H9 (cell line): Measurements from ENCODE around the gene CA5A. TPM values are rescaled to one million over a fixed set of nuclear protein-coding genes. Genes with fewer than 3 reads are reported as not detected.

Experiments
- DNase-seq: peaks from one replicate; pipeline ENCODE4 v3.0.0-alpha.2; 2017
- H2AFZ ChIP-seq: one replicate; pipeline ENCODE4 v1.6.1; 2013; ENCODE audit warnings: mild to moderate bottlenecking, low read length, control low read depth, moderate library complexity
- H2AK5ac ChIP-seq: 2 replicates; pipeline ENCODE4 v1.6.1; 2013; ENCODE audit warnings: low read length, control low read depth, mixed read lengths; ENCODE audit not compliant: insufficient read length
- H2BK120ac ChIP-seq: one replicate; pipeline ENCODE4 v1.6.1; 2013; ENCODE audit warnings: low read depth, mild to moderate bottlenecking, low read length, control low read depth, inconsistent platforms; ENCODE audit not compliant: poor library complexity, severe bottlenecking
- H2BK12ac ChIP-seq: 2 replicates; pipeline ENCODE4 v1.6.1; 2013; ENCODE audit warnings: low read length, control low read depth, mixed read lengths, low read depth; ENCODE audit not compliant: insufficient read length
- H2BK15ac ChIP-seq: 2 replicates; pipeline ENCODE4 v1.6.1; 2013; ENCODE audit warnings: low read depth, low read length, control low read depth
- H2BK20ac ChIP-seq: one replicate; pipeline ENCODE4 v1.6.1; 2013; ENCODE audit warnings: low read depth, mild to moderate bottlenecking, low read length, control low read depth, inconsistent platforms; ENCODE audit not compliant: poor library complexity, severe bottlenecking
- H2BK5ac ChIP-seq: 2 replicates; pipeline ENCODE4 v1.6.1; 2013; ENCODE audit warnings: low read length, control low read depth, mixed read lengths; ENCODE audit not compliant: insufficient read length
- H3K14ac ChIP-seq: 2 replicates; pipeline ENCODE4 v1.6.1; 2013; ENCODE audit warnings: low read length, control low read depth; ENCODE audit not compliant: insufficient read depth
- H3K18ac ChIP-seq: 2 replicates; pipeline ENCODE4 v1.6.1; 2013; ENCODE audit warnings: low read depth, mild to moderate bottlenecking, mixed read lengths, low read length, control low read depth; ENCODE audit not compliant: insufficient read length
- H3K23ac ChIP-seq: 2 replicates; pipeline ENCODE4 v1.6.1; 2013; ENCODE audit warnings: low read length, control low read depth, mixed read lengths, low read depth; ENCODE audit not compliant: insufficient read length
- H3K23me2 ChIP-seq: 2 replicates; pipeline ENCODE4 v1.6.1; 2013; ENCODE audit warnings: low read depth, mild to moderate bottlenecking, mixed read lengths, low read length, control low read depth; ENCODE audit not compliant: insufficient read length, poor library complexity, severe bottlenecking
- H3K27ac ChIP-seq: 2 replicates; pipeline ENCODE4 v1.5.1; 2013; ENCODE audit warnings: low read length, control low read depth, mixed read lengths, low read depth; ENCODE audit not compliant: insufficient read length
- H3K27me3 ChIP-seq: 2 replicates; pipeline ENCODE4 v1.6.1; 2013; ENCODE audit warnings: low read length, control low read depth, inconsistent platforms; ENCODE audit not compliant: insufficient read depth
- H3K4ac ChIP-seq: 2 replicates; pipeline ENCODE4 v1.6.1; 2013; ENCODE audit warnings: low read depth, mild to moderate bottlenecking, control low read depth, inconsistent platforms, low read length, moderate library complexity
- H3K4me1 ChIP-seq: 2 replicates; pipeline ENCODE4 v1.6.1; 2013; ENCODE audit warnings: low read length, control low read depth, inconsistent platforms; ENCODE audit not compliant: insufficient read depth
- H3K4me2 ChIP-seq: 2 replicates; pipeline ENCODE4 v1.6.1; 2013; ENCODE audit warnings: low read length, control low read depth, mixed read lengths; ENCODE audit not compliant: insufficient read length, insufficient read depth
- H3K56ac ChIP-seq: 2 replicates; pipeline ENCODE4 v1.6.1; 2013; ENCODE audit warnings: low read depth, mild to moderate bottlenecking, mixed read lengths, low read length, control low read depth; ENCODE audit not compliant: insufficient read length
- H3K79me1 ChIP-seq: 2 replicates; pipeline ENCODE4 v1.6.1; 2013; ENCODE audit warnings: low read depth, mild to moderate bottlenecking, moderate library complexity, low read length, control low read depth, inconsistent platforms; ENCODE audit not compliant: insufficient read depth, poor library complexity, severe bottlenecking
- H3K79me2 ChIP-seq: 2 replicates; pipeline ENCODE4 v1.6.1; 2013; ENCODE audit warnings: low read length, control low read depth, inconsistent platforms; ENCODE audit not compliant: insufficient read depth
- H3K9ac ChIP-seq: 2 replicates; pipeline ENCODE4 v1.6.1; 2013; ENCODE audit warnings: low read length, control low read depth, mixed read lengths; ENCODE audit not compliant: insufficient read length; ENCODE audit errors: extremely low read depth
- H3K9me3 ChIP-seq: one replicate; pipeline ENCODE4 v1.6.1; 2013; ENCODE audit warnings: low read depth, low read length, inconsistent platforms; ENCODE audit not compliant: control insufficient read depth
- H3T11ph ChIP-seq: one replicate; pipeline ENCODE4 v1.6.1; 2013; ENCODE audit warnings: mild to moderate bottlenecking, low read length, control low read depth, inconsistent platforms
- H4K20me1 ChIP-seq: one replicate; pipeline ENCODE4 v1.6.1; 2013; ENCODE audit not compliant: control insufficient read depth, insufficient read length, insufficient read depth
- H4K5ac ChIP-seq: 2 replicates; pipeline ENCODE4 v1.6.1; 2013; ENCODE audit warnings: low read depth, mild to moderate bottlenecking, mixed read lengths, low read length, control low read depth; ENCODE audit not compliant: insufficient read length
- H4K8ac ChIP-seq: replicated peaks from 2 replicates; pipeline ENCODE4 v1.6.1; 2013; ENCODE audit warnings: low read length, control low read depth, mixed read lengths, low read depth; ENCODE audit not compliant: insufficient read length
- H4K91ac ChIP-seq: 2 replicates; pipeline ENCODE4 v1.6.1; 2013; ENCODE audit warnings: low read depth, mild to moderate bottlenecking, moderate library complexity, mixed read lengths, low read length, control low read depth; ENCODE audit not compliant: insufficient read length
- H3K27ac Mint-ChIP-seq, 3 experiments: 2 replicates in 2 of 3; 3 replicates in 1 of 3; pipeline ENCODE4 v1.8.0; 2020 to 2021; ENCODE audit warnings: mixed read lengths in 3 of 3, mild to moderate bottlenecking in 1 of 3, moderate library complexity in 1 of 3
- H3K27me3 Mint-ChIP-seq: 2 replicates; pipeline ENCODE4 v1.8.0; 2021; ENCODE audit warnings: low read depth, mild to moderate bottlenecking, moderate library complexity, mixed read lengths
- H3K36me3 Mint-ChIP-seq, 3 experiments: 2 replicates in 2 of 3; 3 replicates in 1 of 3; pipeline ENCODE4 v1.8.0; 2020 to 2021; ENCODE audit warnings: low read depth in 3 of 3, mixed read lengths in 3 of 3; ENCODE audit not compliant: insufficient read depth in 1 of 3
- H3K4me1 Mint-ChIP-seq, 2 experiments: 2 replicates each; pipeline ENCODE4 v1.8.0; 2020; ENCODE audit warnings: mixed read lengths in 2 of 2
- H3K4me3 Mint-ChIP-seq, 2 experiments: 2 replicates in 1 of 2; 3 replicates in 1 of 2; pipeline ENCODE4 v1.8.0; 2020 to 2021; ENCODE audit warnings: mild to moderate bottlenecking in 2 of 2, mixed read lengths in 2 of 2, moderate library complexity in 1 of 2
- H3K9me3 Mint-ChIP-seq, 2 experiments: 2 replicates in 1 of 2; 3 replicates in 1 of 2; pipeline ENCODE4 v1.8.0; 2020; ENCODE audit warnings: mild to moderate bottlenecking in 2 of 2, mixed read lengths in 2 of 2, moderate library complexity in 1 of 2
- CTCF ChIP-seq: fragments of 200-600 bp; sonication (generic); conservative IDR thresholded peaks from 3 replicates; pipeline ENCODE4 v1.8.0; 2021; ENCODE audit warnings: antibody characterized with exemption, mild to moderate bottlenecking
- WGBS: extraction: QIAGEN DNeasy Blood & Tissue Kit; methylation state at CpG from one replicate; pipeline ENCODE4 v1.1.7; 2013; ENCODE audit warnings: missing lambda C conversion rate, low lambda C conversion rate, mixed read lengths; ENCODE audit not compliant: insufficient read length; ENCODE audit errors: extremely low coverage; 5-methylcytosine and 5-hydroxymethylcytosine counted together
- total RNA-seq: library from RNA; stranded (reverse); gene quantifications from 2 replicates; pipeline ENCODE4 v1.2.1, GENCODE V29; 2021

The CA5A gene
- total RNA-seq, 1 experiment from 2014 or later, result not detected

DNA sequence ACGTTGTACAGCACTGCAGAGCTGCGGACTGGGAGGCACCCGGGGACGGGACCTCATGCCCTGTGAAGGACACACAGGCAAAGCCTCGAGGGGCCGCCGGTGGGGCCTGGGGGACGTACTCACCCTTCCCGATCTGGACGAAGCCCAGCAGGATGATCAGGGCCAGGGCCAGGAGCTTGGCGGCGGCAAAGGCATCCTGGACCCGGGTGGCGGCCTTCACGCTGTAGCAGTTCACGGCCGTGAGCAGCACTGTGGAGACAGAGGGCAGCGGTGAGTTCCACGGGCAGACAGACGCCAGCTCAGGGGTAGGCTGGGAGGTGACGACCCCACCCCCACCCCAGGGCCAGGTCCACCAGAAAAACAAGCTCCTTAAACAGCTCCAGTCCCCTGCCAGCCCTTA is 84.7 kb downstream of the CA5A start:
- Histone ChIP-seq H3K4me2 (no peak overlapping the region), H2BK12ac (no peak overlapping the region), H4K20me1 (peaks cover 2% of the 10 kb centered on the region), H3K4ac (no peak overlapping the region), H2AK5ac (no peak overlapping the region), H4K8ac (no peak overlapping the region), H2AFZ (no peak overlapping the region), H3K9me3 (no peaks in the 10 kb centered on the region), H3K14ac (no peak overlapping the region; the same call in 1 of the 2 replicates), H2BK120ac (no peak overlapping the region), H2BK20ac (no peak overlapping the region), H3K18ac (no peak overlapping the region), H4K5ac (no peak overlapping the region), H3K23me2 (no peaks in the 10 kb centered on the region), H3K79me2 (no peaks in the 10 kb centered on the region; the same call in 1 of the 2 replicates), H3K4me1 (no peaks in the 10 kb centered on the region; the same call in 1 of the 2 replicates), H3K79me1 (no peaks in the 10 kb centered on the region), H2BK5ac (no peak overlapping the region), H3K23ac (no peak overlapping the region), H3K56ac (no peak overlapping the region), H3K27ac (no peak overlapping the region), H3K9ac (no peak overlapping the region), H4K91ac (no peak overlapping the region), H3K27me3 (no peaks in the 10 kb centered on the region), H3T11ph (no peak overlapping the region), H2BK15ac (no peak overlapping the region)
- WGBS, result no CpG with 5 or more reads among the region's 21 CpGs
- Mint-ChIP-seq H3K36me3 (peaks cover 24 to 68% (median 41%) of the 10 kb centered on the region in 3 experiments), H3K27me3 (no peaks in the 10 kb centered on the region; the same call in 1 of the 2 replicates), H3K27ac (peak overlapping the region in 2 of 3 experiments; percentile 75 to 97; a peak in 3 of 7 replicates), H3K9me3 (peaks cover 0 to 3% of the 10 kb centered on the region in 2 experiments; a peak in 1 of 5 replicates), H3K4me3 (no peak overlapping the region; a peak in 1 of 5 replicates), H3K4me1 (peaks cover 20 to 54% of the 10 kb centered on the region in 2 experiments)
- DNase-seq, result no peak
- TF ChIP-seq CTCF, result 0 out of 3 replicates have a peak, but pooled peaks have one; percentile 18
